ENCODE results near the gene IL25.
A peak's percentile ranks its signal among the peaks of the same experiment; 100 is the strongest.

The IL25 gene

GRCh38 chr14:23348297-23348655 lies 24.3 kb upstream of the IL25 start:
- Histone ChIP-seq H3K4me2 (ENCODE audit: low read length) (no peak overlapping the region), H3K79me2 (no peaks in the 10 kb centered on the region), H2AFZ (no peak overlapping the region), H3K4me1 (peaks cover 5% of the 10 kb centered on the region), H3K9me3 (ENCODE audit: control insufficient read depth, low read length) (no peaks in the 10 kb centered on the region), H3K36me3 (ENCODE audit: control insufficient read depth, insufficient read depth, low read length) (no peaks in the 10 kb centered on the region), H3K9ac (no peak overlapping the region), H3K27ac (no peak overlapping the region), H3K27me3 (ENCODE audit: control insufficient read depth, insufficient read depth, low read length) (no peaks in the 10 kb centered on the region), H3K4me3 (ENCODE audit: low read depth, low read length) (no peak overlapping the region)
- no peak for TF ChIP-seq CTCF (IDR thresholded peaks at IDR 0.05)

GRCh38 chr14:23349156-23349845 lies 23.3 kb upstream of the IL25 start:
- Histone ChIP-seq H3K4me1 (peaks cover 7% of the 10 kb centered on the region), H3K79me2 (no peaks in the 10 kb centered on the region), H3K27ac (no peak overlapping the region), H3K4me3 (ENCODE audit: low read depth, low read length) (no peak overlapping the region), H3K27me3 (ENCODE audit: control insufficient read depth, insufficient read depth, low read length) (no peaks in the 10 kb centered on the region), H3K9ac (no peak overlapping the region), H3K36me3 (ENCODE audit: control insufficient read depth, insufficient read depth, low read length) (no peaks in the 10 kb centered on the region), H3K4me2 (ENCODE audit: low read length) (no peak overlapping the region), H3K9me3 (ENCODE audit: control insufficient read depth, low read length) (no peaks in the 10 kb centered on the region), H2AFZ (no peak overlapping the region)
- no peak for TF ChIP-seq CTCF (IDR thresholded peaks at IDR 0.05)

DNA sequence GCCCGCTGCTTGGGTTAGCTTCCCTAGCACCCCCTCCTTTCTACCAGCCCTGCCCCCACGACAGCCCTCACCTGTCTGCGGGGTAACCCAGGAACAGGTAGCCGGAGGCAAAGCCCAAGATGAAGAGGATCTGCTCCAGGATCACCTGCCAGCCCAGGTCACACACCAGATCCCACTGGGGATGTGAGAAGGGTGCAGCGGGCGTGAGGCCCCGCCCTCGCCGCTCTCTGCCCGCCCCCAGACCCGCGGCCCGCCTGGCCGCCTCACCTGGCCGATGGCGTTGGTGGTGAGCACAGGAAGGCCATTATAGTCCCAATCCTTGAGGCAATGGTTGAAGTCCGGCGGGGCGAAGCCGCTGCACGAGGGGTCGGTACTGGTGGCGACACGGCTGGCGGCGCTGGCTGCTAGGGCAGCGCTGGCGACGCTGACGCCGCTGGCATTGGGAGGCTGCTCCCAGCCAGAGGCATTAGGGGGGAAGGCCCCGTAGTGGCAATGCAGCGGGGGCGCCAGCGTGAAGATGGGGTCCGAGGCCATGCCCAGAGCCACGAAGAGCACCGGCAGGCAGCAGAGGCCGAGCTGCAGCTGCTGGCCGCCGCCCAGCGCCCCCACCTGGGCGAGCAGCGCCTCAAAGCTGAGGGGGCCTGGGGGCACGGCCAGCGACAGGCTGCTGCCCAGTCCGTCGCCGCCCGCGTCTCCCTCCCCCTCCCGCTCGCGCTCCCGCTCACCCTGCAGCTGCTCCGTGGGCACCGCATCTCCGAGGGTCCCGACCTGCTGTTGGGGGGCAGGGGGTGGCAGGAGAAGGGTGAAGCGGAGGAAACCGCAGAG lies 20.7 kb upstream of the IL25 start:
- peak overlapping the region; percentile 51 for H3K4me3 ChIP-seq (ENCODE audit: low read depth, low read length)
- peak overlapping the region; percentile 91 for H3K4me2 ChIP-seq (ENCODE audit: low read length)
- H3K4me1 ChIP-seq = peaks cover 7% of the 10 kb centered on the region
- H3K9me3 ChIP-seq (ENCODE audit: control insufficient read depth, low read length) = no peaks in the 10 kb centered on the region
- TF ChIP-seq CTCF (IDR thresholded peaks at IDR 0.05) = no peak
- peak overlapping the region; percentile 39 for H3K27ac ChIP-seq
- H2AFZ ChIP-seq = peak overlapping the region; percentile 89
- no peaks in the 10 kb centered on the region for H3K36me3 ChIP-seq (ENCODE audit: control insufficient read depth, insufficient read depth, low read length)
- peak overlapping the region; percentile 56 for H3K9ac ChIP-seq
- no peaks in the 10 kb centered on the region for H3K79me2 ChIP-seq
- no peaks in the 10 kb centered on the region for H3K27me3 ChIP-seq (ENCODE audit: control insufficient read depth, insufficient read depth, low read length)

DNA sequence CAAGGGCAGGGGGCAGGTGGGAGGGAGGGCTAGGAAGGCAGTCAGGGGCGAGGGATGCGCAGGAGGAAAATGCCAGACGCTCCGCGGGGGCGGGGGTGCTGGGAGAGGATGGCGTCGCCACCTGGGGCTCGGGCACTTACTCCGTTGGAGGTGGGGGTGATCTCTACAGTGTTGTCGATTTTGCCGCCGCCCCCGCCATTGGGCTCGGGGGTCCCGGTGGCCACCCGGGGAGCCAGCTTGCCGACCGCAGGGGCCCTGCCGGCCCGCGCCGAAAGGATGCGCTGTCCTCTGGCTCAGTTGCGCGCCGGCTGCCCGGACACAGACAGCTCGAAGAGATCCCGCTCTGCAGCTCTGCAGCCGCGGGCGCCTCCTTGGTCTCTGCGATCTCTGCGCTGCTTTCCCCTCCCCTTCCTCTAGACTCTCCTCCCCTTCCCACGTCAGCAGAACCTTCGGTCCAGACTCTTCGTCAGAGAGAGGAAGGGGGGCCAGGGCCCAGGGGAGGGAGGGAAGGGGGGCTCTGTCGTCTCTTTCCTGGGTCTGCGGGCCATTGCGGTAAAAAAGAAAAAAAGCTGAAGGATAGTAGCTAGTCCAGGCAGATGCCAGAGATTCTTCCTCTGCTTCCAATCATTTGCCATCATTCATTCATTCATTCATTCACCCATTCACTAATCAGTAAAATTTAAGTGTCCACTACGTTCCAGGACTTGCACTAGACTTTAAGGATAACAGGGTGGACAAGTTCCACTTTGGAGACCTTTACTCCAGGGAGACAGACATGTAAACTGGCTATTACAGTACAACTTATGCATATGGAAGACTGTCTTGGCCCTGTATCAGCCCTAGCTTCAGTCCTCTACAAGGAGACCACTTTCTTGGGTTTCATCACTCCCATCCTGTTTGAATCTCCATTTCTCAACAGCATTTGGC lies 19.8 kb upstream of the IL25 start, which contains the start of gene SLC22A17:
Gene SLC22A17 (minus strand): TSS at position 382 of the 927 bp plus-strand sequence.
- H3K27ac ChIP-seq = peak within 1 kb of the TSS; percentile 39

More for the DNA sequence above, 19.8 kb upstream of the IL25 start, which contains the start of gene SLC22A17:
- Histone ChIP-seq H3K9me3 (ENCODE audit: control insufficient read depth, low read length) (no peaks in the 10 kb centered on the region), H3K79me2 (no peaks in the 10 kb centered on the region), H3K27me3 (ENCODE audit: control insufficient read depth, insufficient read depth, low read length) (no peaks in the 10 kb centered on the region), H3K4me1 (peaks cover 7% of the 10 kb centered on the region), H3K36me3 (ENCODE audit: control insufficient read depth, insufficient read depth, low read length) (no peaks in the 10 kb centered on the region), H2AFZ (peak within 1 kb of the TSS; percentile 89), H3K4me3 (ENCODE audit: low read depth, low read length) (peak within 1 kb of the TSS; percentile 51), H3K9ac (peak within 1 kb of the TSS; percentile 56), H3K4me2 (ENCODE audit: low read length) (peak within 1 kb of the TSS; percentile 91)
- TF ChIP-seq CTCF (IDR thresholded peaks at IDR 0.05) = no peak

All from parathyroid adenoma (tissue), 2 donors.